ENCODE data around the gene RAB30. TPM values are rescaled to one million over a fixed set of nuclear protein-coding genes. Genes with fewer than 3 reads are reported as not detected.

Gene RAB30
- total and polyA plus RNA-seq, 9 of the 15 experiments (the other 6 are each of a cell fraction or from before 2014, with no cell fraction given) = 0.29 to 1.3 (median 1.0) TPM

- TF ChIP-seq POLR2AphosphoS5 (IDR thresholded peaks at IDR 0.05; ENCODE audit: control insufficient read depth, insufficient read depth, low read depth, low read length) (peak; percentile 95), VEZF1 (CRISPR knock-in tag; IDR thresholded peaks at IDR 0.05) (peak; percentile 80), ZNF512 (tag; IDR thresholded peaks at IDR 0.05) (no peak), ZNF644 (tag; IDR thresholded peaks at IDR 0.05; ENCODE audit: low read depth) (peak; percentile 87; the same call in 1 of the 2 replicates), DEAF1 (CRISPR knock-in tag; IDR thresholded peaks at IDR 0.05) (0 out of 2 replicates have a peak, but pooled peaks have one; percentile 9), ATF3 (IDR thresholded peaks at IDR 0.05) (peak; percentile 99), ATF3 (CRISPR knock-in tag; conservative IDR thresholded peaks at IDR 0.05) (peak; percentile 76; the same call in 1 of the 2 replicates), ZNF23 (CRISPR knock-in tag; IDR thresholded peaks at IDR 0.05) (no peak), TARDBP (IDR thresholded peaks at IDR 0.05) (peak; percentile 70; the same call in 1 of the 2 replicates), FOXA3 (CRISPR knock-in tag; conservative IDR thresholded peaks at IDR 0.05 in 1 of 2, IDR thresholded peaks at IDR 0.05 in 1 of 2) (no peak), ZKSCAN3 (CRISPR knock-in tag; IDR thresholded peaks at IDR 0.05) (no peak), ZBTB8A (IDR thresholded peaks at IDR 0.05; ENCODE audit: partially characterized antibody) (peak; percentile 62), ZBTB26 (CRISPR knock-in tag; IDR thresholded peaks at IDR 0.05) (peak; percentile 74; the same call in 1 of the 2 replicates), PATZ1 (CRISPR knock-in tag; IDR thresholded peaks at IDR 0.05; ENCODE audit: borderline replicate concordance) (no peak), TFE3 (CRISPR knock-in tag; IDR thresholded peaks at IDR 0.05) (no peak)
These were observed at the start of gene RAB30 (continued) for GRCh38 chr11:83071567-83072349.
